Measurements from ENCODE around the gene FAU.

The FAU gene

GRCh38 chr11:65071907-65072630 lies 49.9 kb downstream of the FAU start:
- no peak for DNase-seq

All from NCI-H1694 treated with DMSO at 0.1 percent for 48 hours (cell line).